AG09309 (cell line): ENCODE results near the gene ATP6AP1.
A peak's percentile ranks its signal among the peaks of the same experiment; 100 is the strongest.

ENCODE experiments used
- DNase-seq: peaks from one replicate; pipeline ENCODE4 v3.0.0-alpha.2; 2010; ENCODE audit warnings: low read depth
- H3K4me3 ChIP-seq: 2 replicates; pipeline ENCODE4 v1.5.1; 2011; ENCODE audit warnings: mild to moderate bottlenecking, low read depth, low read length, moderate library complexity; ENCODE audit not compliant: control insufficient read depth
- CTCF ChIP-seq: IDR thresholded peaks from 2 replicates; pipeline ENCODE4 v1.5.1; 2011; ENCODE audit warnings: mild to moderate bottlenecking, low read depth, low read length, inconsistent platforms; ENCODE audit not compliant: insufficient read depth, control insufficient read depth; ENCODE audit errors: missing control alignments

Gene ATP6AP1

GRCh38 chrX:154485150-154486051, 56.9 kb downstream of the ATP6AP1 start:
- no peak for DNase-seq
- TF ChIP-seq CTCF, result no peak
- peak overlapping the region; percentile 56 for H3K4me3 ChIP-seq

- DNase-seq, result no peak
- H3K4me3 ChIP-seq, result peak overlapping the region; percentile 56
- TF ChIP-seq CTCF, result no peak
Measured at GRCh38 chrX:154486052-154486395, 57.5 kb downstream of the ATP6AP1 start.
